GM12878 (cell line): ENCODE measurements around the gene RASAL2. TPM values are rescaled to one million over a fixed set of nuclear protein-coding genes. Genes with fewer than 3 reads are reported as not detected.

Experiments
- ATAC-seq: fragments of 200-7000 bp; cut with Tn5 transposase; 3 replicates; pipeline ENCODE4 v1.9.1; 2020; ENCODE audit warnings: mild to moderate bottlenecking, moderate library complexity
- BruUV-seq: library from RNA; stranded (reverse); fragments of 400-500 nt; replicated peaks from 2 replicates; lab custom pipeline; 2021; lab: Mats Ljungman, UMichigan
- CTCF ChIA-PET: fragments of 300-600 bp; sonication (Branson Sonifier 250); formaldehyde crosslinking; extraction: SDS; loops from one replicate; lab custom pipeline; 2021; ENCODE audit warnings: inconsistent platforms; lab: Yijun Ruan, JAX
- POLR2A ChIA-PET: fragments of 350-600 bp; formaldehyde crosslinking; extraction: SDS; loops from one replicate; lab custom pipeline; 2021; ENCODE audit warnings: inconsistent platforms; lab: Charles Lee
- RAD21 ChIA-PET: fragments of 300-600 bp; sonication (Branson Sonifier 250); formaldehyde crosslinking; loops from one replicate; lab custom pipeline; 2023; ENCODE audit warnings: antibody characterized with exemption; ENCODE audit not compliant: unreplicated experiment; lab: Charles Lee
- SMC1A ChIA-PET: fragments of 300-600 bp; sonication (Branson Sonifier 250); formaldehyde crosslinking; loops from one replicate; lab custom pipeline; 2023; ENCODE audit not compliant: unreplicated experiment, uncharacterized antibody; lab: Charles Lee
- DNase-seq: peaks from one replicate; pipeline ENCODE4 v3.0.0-alpha.2; 2011; ENCODE audit warnings: low read depth, low spot score
- FAIRE-seq: peaks from 3 replicates; lab custom pipeline; 2011; peaks lifted over from hg19 to GRCh38; lab: Jason Lieb, UNC
- H2AFZ ChIP-seq: 2 replicates; pipeline ENCODE4 v1.6.0; 2011; ENCODE audit warnings: low read depth, low read length, control low read depth; ENCODE audit not compliant: control insufficient read depth
- H3K27ac ChIP-seq: 2 replicates; pipeline ENCODE4 v1.5.1; 2011; ENCODE audit warnings: control low read depth; ENCODE audit not compliant: control insufficient read depth, insufficient read depth
- H3K27me3 ChIP-seq, 2 experiments: replicated peaks in 1 of 2; 2 replicates each; pipeline versions ENCODE4 v1.6.0 to v1.6.1; 2011; ENCODE audit warnings: low read length in 1 of 2; ENCODE audit not compliant: control insufficient read depth in 2 of 2, insufficient read depth in 2 of 2
- H3K36me3 ChIP-seq, 2 experiments: 2 replicates each; pipeline ENCODE4 v1.5.1; 2011; ENCODE audit warnings: low read length in 1 of 2; ENCODE audit not compliant: control insufficient read depth in 2 of 2, insufficient read depth in 2 of 2
- H3K4me1 ChIP-seq: 2 replicates; pipeline ENCODE4 v1.6.1; 2011; ENCODE audit warnings: mild to moderate bottlenecking, low read length, moderate library complexity, mixed read lengths; ENCODE audit not compliant: control insufficient read depth, insufficient read depth
- H3K4me2 ChIP-seq: 2 replicates; pipeline ENCODE4 v1.6.0; 2011; ENCODE audit warnings: control low read depth; ENCODE audit not compliant: control insufficient read depth, insufficient read depth
- H3K4me3 ChIP-seq: fragments of 200-600 bp; sonication (generic); 2 replicates; pipeline ENCODE4 v1.5.1; 2016
- H3K79me2 ChIP-seq: 2 replicates; pipeline ENCODE4 v1.6.0; 2011; ENCODE audit warnings: low read length; ENCODE audit not compliant: control insufficient read depth, insufficient read depth
- H3K9ac ChIP-seq: 2 replicates; pipeline ENCODE4 v1.8.0; 2011; ENCODE audit warnings: low read length, control low read depth, mixed read lengths; ENCODE audit not compliant: control insufficient read depth, insufficient read depth
- H3K9me3 ChIP-seq: replicated peaks from 3 replicates; pipeline ENCODE4 v1.5.1; 2011; ENCODE audit warnings: mild to moderate bottlenecking, low read length; ENCODE audit not compliant: control insufficient read depth, insufficient read depth
- H4K20me1 ChIP-seq: 2 replicates; pipeline ENCODE4 v1.6.0; 2011; ENCODE audit not compliant: control insufficient read depth, insufficient read depth
- BMI1 ChIP-seq: fragments of 450-650 bp; IDR thresholded peaks from 2 replicates; pipeline ENCODE4 v1.6.1; 2016; ENCODE audit warnings: mild to moderate bottlenecking, moderate library complexity, borderline replicate concordance
- CREB1 ChIP-seq: IDR thresholded peaks from 2 replicates; pipeline ENCODE4 v1.6.1; 2012; ENCODE audit warnings: low read depth, mild to moderate bottlenecking, inconsistent platforms
- CREM ChIP-seq: IDR thresholded peaks from 2 replicates; pipeline ENCODE4 v1.6.1; 2014; ENCODE audit warnings: antibody characterized with exemption, low read depth
- EGR1 ChIP-seq, 2 experiments: IDR thresholded peaks; 1 replicate in 1 of 2; 2 replicates in 1 of 2; pipeline ENCODE4 v1.6.1; 2011 to 2012; ENCODE audit warnings: low read depth in 2 of 2, low read length in 2 of 2, borderline replicate concordance in 1 of 2, mild to moderate bottlenecking in 1 of 2, moderate library complexity in 1 of 2
- IRF4 ChIP-seq: IDR thresholded peaks from 2 replicates; pipeline ENCODE4 v1.6.1; 2011; ENCODE audit warnings: low read depth, low read length
- KLF5 ChIP-seq: fragments of 450-650 bp; IDR thresholded peaks from 2 replicates; pipeline ENCODE4 v1.6.1; 2014; ENCODE audit warnings: mild to moderate bottlenecking; ENCODE audit not compliant: partially characterized antibody
- NBN ChIP-seq: fragments of 450-650 bp; IDR thresholded peaks from 2 replicates; pipeline ENCODE4 v1.6.1; 2016
- NKRF ChIP-seq: fragments of 450-650 bp; conservative IDR thresholded peaks from 2 replicates; pipeline ENCODE4 v1.6.1; 2017; ENCODE audit warnings: mild to moderate bottlenecking, moderate library complexity
- PBX3 ChIP-seq: IDR thresholded peaks from 2 replicates; pipeline ENCODE4 v1.6.1; 2011; ENCODE audit warnings: mild to moderate bottlenecking, low read depth, low read length, moderate library complexity; ENCODE audit not compliant: insufficient replicate concordance
- RBBP5 ChIP-seq: fragments of 200-600 bp; sonication (generic); conservative IDR thresholded peaks from 2 replicates; pipeline ENCODE4 v1.6.1; 2016
- SMARCA5 ChIP-seq: fragments of 450-650 bp; IDR thresholded peaks from 2 replicates; pipeline ENCODE4 v1.6.1; 2017; ENCODE audit warnings: mild to moderate bottlenecking
- SMC3 ChIP-seq: IDR thresholded peaks from 2 replicates; pipeline ENCODE4 v1.6.1; 2011; ENCODE audit warnings: low read length, improper control_type of control experiment, borderline replicate concordance
- SREBF1 ChIP-seq: IDR thresholded peaks from 2 replicates; pipeline ENCODE4 v1.6.1; 2012; ENCODE audit warnings: mild to moderate bottlenecking, low read length
- SRF ChIP-seq, 2 experiments: IDR thresholded peaks; 2 replicates each; pipeline ENCODE4 v1.6.1; 2011; ENCODE audit warnings: low read depth in 2 of 2, low read length in 2 of 2, mild to moderate bottlenecking in 1 of 2, moderate library complexity in 1 of 2
- STAT3 ChIP-seq: IDR thresholded peaks from 2 replicates; pipeline ENCODE4 v1.6.1; 2011; ENCODE audit warnings: low read depth, low read length, improper control_type of control experiment
- TBL1XR1 ChIP-seq: IDR thresholded peaks from 2 replicates; pipeline ENCODE4 v1.6.1; 2012; ENCODE audit warnings: low read depth, low read length, improper control_type of control experiment
- WGBS: methylation state at CpG from one replicate; pipeline ENCODE4 v1.1.6; 2016; ENCODE audit warnings: low lambda C conversion rate; ENCODE audit not compliant: insufficient replicate concordance, insufficient coverage; ENCODE audit errors: missing lambda C conversion rate; 5-methylcytosine and 5-hydroxymethylcytosine counted together
- in situ Hi-C: fragments of 300-500 bp; cut with MboI; formaldehyde crosslinking; loops from 9 replicates; pipeline ENCODE4 v1.14.3; 2018; ENCODE audit warnings: mixed read lengths
- intact Hi-C: fragments of 100-400 bp; cut with micrococcal nuclease; formaldehyde crosslinking; loops from one replicate; pipeline ENCODE4 v1.14.2; 2022; ENCODE audit not compliant: unreplicated experiment
- polyA plus RNA-seq, 11 experiments: library from polyadenylated mRNA; depleted of rRNA in 4 of 11; unstranded in 6 of 11; stranded (reverse) in 5 of 11; fragments of >200 nt; fragmentation: Nextera tagmentation in 4 of 11; fragmentation: Illumina TruSeq in 1 of 11; extraction: Ambion mirVana in 4 of 11; extraction: Trizol in 1 of 11; gene quantifications; 1 replicate in 1 of 11; 2 replicates in 10 of 11; pipeline versions ENCODE4 v1.2.1 to v1.2.3, GENCODE V29; 2011 to 2016; ENCODE audit warnings: inconsistent platforms in 2 of 11, missing spikeins in 2 of 11, low read depth in 1 of 11
- total RNA-seq, 4 experiments: library from RNA; depleted of rRNA in 3 of 4; stranded (reverse); fragments of >200 nt in 3 of 4; fragmentation: Illumina TruSeq in 1 of 4; extraction: Trizol in 1 of 4; gene quantifications; 2 replicates each; pipeline versions ENCODE4 v1.2.1 to v1.2.3, GENCODE V29; 2013 to 2021
- TF ChIP-seq, protein P1 (sequence below): fragments of 450-650 bp; IDR thresholded peaks from 2 replicates; pipeline ENCODE4 v1.6.1; 2017; ENCODE audit warnings: low read depth, mild to moderate bottlenecking, moderate library complexity

RASAL2 gene
- total and polyA plus RNA-seq, 10 of the 15 experiments (the other 5 are each of a cell fraction or from before 2014, with no cell fraction given) = 0.02 to 6.9 (median 0.17) TPM; not detected in 1

DNA sequence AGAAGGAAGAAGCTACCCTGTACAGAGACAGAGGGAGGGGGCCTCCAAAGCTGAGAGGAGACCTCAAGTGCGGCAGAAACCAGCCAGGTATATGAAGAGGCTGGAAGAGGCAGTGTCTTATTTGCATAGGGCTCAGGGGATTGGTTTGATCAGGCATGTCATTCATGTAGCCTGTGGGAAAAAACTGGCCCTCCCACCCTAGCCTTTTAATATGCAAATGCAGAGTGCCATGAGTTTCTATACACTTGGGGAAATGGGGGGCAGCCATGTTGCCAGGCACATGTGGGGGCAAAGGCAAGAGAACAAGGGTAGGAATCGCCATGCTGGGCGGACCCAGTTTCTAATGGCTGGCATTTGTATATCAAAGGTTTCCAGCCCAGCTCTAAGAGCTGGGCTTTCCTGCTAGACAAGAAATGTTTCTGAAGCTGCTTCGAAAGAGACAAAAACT lies 172.7 kb downstream of the RASAL2 start (continued):
- TF ChIP-seq, protein P1, sequence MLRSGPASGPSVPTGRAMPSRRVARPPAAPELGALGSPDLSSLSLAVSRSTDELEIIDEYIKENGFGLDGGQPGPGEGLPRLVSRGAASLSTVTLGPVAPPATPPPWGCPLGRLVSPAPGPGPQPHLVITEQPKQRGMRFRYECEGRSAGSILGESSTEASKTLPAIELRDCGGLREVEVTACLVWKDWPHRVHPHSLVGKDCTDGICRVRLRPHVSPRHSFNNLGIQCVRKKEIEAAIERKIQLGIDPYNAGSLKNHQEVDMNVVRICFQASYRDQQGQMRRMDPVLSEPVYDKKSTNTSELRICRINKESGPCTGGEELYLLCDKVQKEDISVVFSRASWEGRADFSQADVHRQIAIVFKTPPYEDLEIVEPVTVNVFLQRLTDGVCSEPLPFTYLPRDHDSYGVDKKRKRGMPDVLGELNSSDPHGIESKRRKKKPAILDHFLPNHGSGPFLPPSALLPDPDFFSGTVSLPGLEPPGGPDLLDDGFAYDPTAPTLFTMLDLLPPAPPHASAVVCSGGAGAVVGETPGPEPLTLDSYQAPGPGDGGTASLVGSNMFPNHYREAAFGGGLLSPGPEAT = no peak
- TF ChIP-seq SREBF1 (no peak), TBL1XR1 (no peak), NKRF (no peak), EGR1 (IDR thresholded peaks at IDR 0.05; ENCODE audit: borderline replicate concordance in 1 of 2, low read depth in 2 of 2, low read length in 2 of 2) (no peak)

GRCh38 chr1:178267646-178268094 lies 173.8 kb downstream of the RASAL2 start:
- CTCF ChIA-PET = interaction anchor here (2.3 kb wide), 1 partner anchor 33 kb away, joined by 7 read pairs; no protein-coding TSS in a partner anchor
- SMC1A ChIA-PET = no interaction called here
- Histone ChIP-seq H3K4me3 (no peak overlapping the region), H3K36me3 (no peaks in the 10 kb centered on the region), H3K27me3 (no peaks in the 10 kb centered on the region), H4K20me1 (no peaks in the 10 kb centered on the region), H3K4me1 (no peaks in the 10 kb centered on the region), H3K79me2 (no peaks in the 10 kb centered on the region), H2AFZ (no peak overlapping the region), H3K4me2 (no peak overlapping the region), H3K9me3 (no peaks in the 10 kb centered on the region), H3K27ac (no peak overlapping the region), H3K9ac (no peak overlapping the region)
- RAD21 ChIA-PET = no interaction called here
- in situ Hi-C loops (no loop called here), intact Hi-C loops (no loop called here)
- no peak for DNase-seq
- WGBS = 22% methylated on average over 3 of the region's 3 CpGs
- no peak for FAIRE-seq
- POLR2A ChIA-PET = no interaction called here
- ATAC-seq = no peak
- BruUV-seq = no TSS peak
- TF ChIP-seq RBBP5 = no peak
- no peak for TF ChIP-seq CREM
- TF ChIP-seq SMC3 = no peak
- no peak for TF ChIP-seq NBN
- TF ChIP-seq BMI1 = no peak
- TF ChIP-seq STAT3 = no peak
- no peak for TF ChIP-seq KLF5
- no peak for TF ChIP-seq SRF (IDR thresholded peaks at IDR 0.05; ENCODE audit: low read depth in 2 of 2, low read length in 2 of 2)
- TF ChIP-seq CREB1 = no peak
- no peak for TF ChIP-seq IRF4
- TF ChIP-seq SMARCA5 = no peak
- no peak for TF ChIP-seq PBX3
- TF ChIP-seq NKRF = no peak
